BE2C (cell line): ENCODE results near the gene DLG2.

Source experiments
- DNase-seq: peaks from one replicate; pipeline ENCODE4 v3.0.0-alpha.2; 2020
- H3K27me3 ChIP-seq: fragments of 250-450 bp; sonication (Bioruptor Pico); 2 replicates; pipeline ENCODE4 v1.5.1; 2020; ENCODE audit warnings: mild to moderate bottlenecking
- H3K36me3 ChIP-seq: fragments of 250-450 bp; sonication (Bioruptor Pico); 2 replicates; pipeline ENCODE4 v1.5.1; 2020; ENCODE audit warnings: mild to moderate bottlenecking
- H3K4me1 ChIP-seq: fragments of 250-450 bp; sonication (Bioruptor Pico); 2 replicates; pipeline ENCODE4 v1.5.1; 2020
- H3K4me3 ChIP-seq: 2 replicates; pipeline ENCODE4 v1.5.1; 2011; ENCODE audit warnings: low read depth, low read length
- H3K9me3 ChIP-seq: fragments of 250-450 bp; sonication (Bioruptor Pico); 2 replicates; pipeline ENCODE4 v1.5.1; 2020
- CTCF ChIP-seq: IDR thresholded peaks from 2 replicates; pipeline ENCODE4 v1.5.1; 2012; ENCODE audit warnings: mild to moderate bottlenecking, low read depth, low read length

DLG2 gene

GRCh38 chr11:85431319-85431718 is 195.8 kb downstream of the DLG2 start:
- Histone ChIP-seq H3K36me3 (no peaks in the 10 kb centered on the region), H3K27me3 (no peaks in the 10 kb centered on the region), H3K4me1 (no peaks in the 10 kb centered on the region), H3K9me3 (no peaks in the 10 kb centered on the region), H3K4me3 (no peak overlapping the region)
- DNase-seq = no peak
- TF ChIP-seq CTCF = no peak

- Histone ChIP-seq H3K4me1 (no peaks in the 10 kb centered on the region), H3K27me3 (no peaks in the 10 kb centered on the region), H3K4me3 (no peak overlapping the region), H3K9me3 (no peaks in the 10 kb centered on the region), H3K36me3 (no peaks in the 10 kb centered on the region)
- no peak for DNase-seq
- TF ChIP-seq CTCF = no peak
These were observed 203.3 kb downstream of the DLG2 start for GRCh38 chr11:85423794-85424193.

GRCh38 chr11:85423316-85423715 is 203.8 kb downstream of the DLG2 start:
- Histone ChIP-seq H3K36me3 (no peaks in the 10 kb centered on the region), H3K4me3 (no peak overlapping the region), H3K4me1 (no peaks in the 10 kb centered on the region), H3K9me3 (no peaks in the 10 kb centered on the region), H3K27me3 (no peaks in the 10 kb centered on the region)
- TF ChIP-seq CTCF = no peak
- DNase-seq = no peak

- no peak for DNase-seq
- Histone ChIP-seq H3K27me3 (no peaks in the 10 kb centered on the region), H3K4me1 (no peaks in the 10 kb centered on the region), H3K36me3 (no peaks in the 10 kb centered on the region), H3K4me3 (no peak overlapping the region), H3K9me3 (no peaks in the 10 kb centered on the region)
- no peak for TF ChIP-seq CTCF
These were observed 213.0 kb downstream of the DLG2 start for GRCh38 chr11:85414175-85414574.

GRCh38 chr11:85407648-85408047 is 219.5 kb downstream of the DLG2 start:
- no peak for TF ChIP-seq CTCF
- H3K4me1 ChIP-seq = no peaks in the 10 kb centered on the region
- DNase-seq = no peak
- no peaks in the 10 kb centered on the region for H3K36me3 ChIP-seq
- H3K27me3 ChIP-seq = no peaks in the 10 kb centered on the region
- no peaks in the 10 kb centered on the region for H3K9me3 ChIP-seq
- no peak overlapping the region for H3K4me3 ChIP-seq

GRCh38 chr11:85406841-85407240 is 220.3 kb downstream of the DLG2 start:
- H3K9me3 ChIP-seq = no peaks in the 10 kb centered on the region

More at GRCh38 chr11:85406841-85407240, 220.3 kb downstream of the DLG2 start:
- Histone ChIP-seq H3K4me1 (no peaks in the 10 kb centered on the region), H3K36me3 (no peaks in the 10 kb centered on the region), H3K27me3 (no peaks in the 10 kb centered on the region), H3K4me3 (no peak overlapping the region)
- no peak for TF ChIP-seq CTCF
- DNase-seq = no peak
